Activated CD8-positive, alpha-beta memory T cell treated with anti-CD3 and anti-CD28 coated beads for 4 hours (primary cell): ENCODE data around the gene TKTL1.
"Not testable (repeated sequence)": the region's sequence is repeated elsewhere in the genome, so short reads cannot be mapped to it uniquely, and the experiment has no call there.

ENCODE experiments used
- DNase-seq, 2 donors: peaks; one replicate each; pipeline ENCODE4 v3.0.0-alpha.2; 2020; ENCODE audit warnings: low read depth in 2 of 2

The TKTL1 gene

GRCh38 chrX:154309041-154309775 is 13.6 kb downstream of the TKTL1 start:
- no peak for DNase-seq

GRCh38 chrX:154310616-154311536 is 15.3 kb downstream of the TKTL1 start:
- no peak for DNase-seq

GRCh38 chrX:154312116-154312515 is 16.5 kb downstream of the TKTL1 start:
- no peak for DNase-seq

GRCh38 chrX:154313147-154313546 is 17.6 kb downstream of the TKTL1 start:
- DNase-seq, result no peak

GRCh38 chrX:154315416-154315815 is 19.8 kb downstream of the TKTL1 start:
- no peak for DNase-seq

GRCh38 chrX:154317391-154317995 is 21.9 kb downstream of the TKTL1 start:
- no peak for DNase-seq

GRCh38 chrX:154320406-154320805 is 24.8 kb downstream of the TKTL1 start:
- DNase-seq, result no peak

- DNase-seq, result no peak
These were observed 25.6 kb downstream of the TKTL1 start for GRCh38 chrX:154321152-154321551.

GRCh38 chrX:154321594-154321993 is 26.0 kb downstream of the TKTL1 start:
- no peak for DNase-seq

- no peak for DNase-seq
These were observed 27.3 kb downstream of the TKTL1 start for GRCh38 chrX:154322890-154323289.

GRCh38 chrX:154323537-154323936 is 27.9 kb downstream of the TKTL1 start:
- no peak for DNase-seq

- no peak for DNase-seq
These were observed 29.9 kb downstream of the TKTL1 start for GRCh38 chrX:154325541-154325940.

- DNase-seq, result no peak
These were observed 31.6 kb downstream of the TKTL1 start for GRCh38 chrX:154327038-154327820.

- DNase-seq, result no peak
These were observed 33.1 kb downstream of the TKTL1 start for GRCh38 chrX:154328646-154329045.

- no peak for DNase-seq
These were observed 33.7 kb downstream of the TKTL1 start for GRCh38 chrX:154329294-154329693.

GRCh38 chrX:154332561-154332960 is 37.0 kb downstream of the TKTL1 start:
- no peak for DNase-seq

GRCh38 chrX:154333116-154333515 is 37.5 kb downstream of the TKTL1 start:
- no peak for DNase-seq

GRCh38 chrX:154333837-154334271 is 38.3 kb downstream of the TKTL1 start:
- DNase-seq, result no peak

- DNase-seq, result no peak
These were observed 38.9 kb downstream of the TKTL1 start for GRCh38 chrX:154334496-154334895.

GRCh38 chrX:154341399-154342298 is 46.1 kb downstream of the TKTL1 start:
- not testable (repeated sequence) for DNase-seq

- DNase-seq, result not testable (repeated sequence)
These were observed 47.5 kb downstream of the TKTL1 start for GRCh38 chrX:154343063-154343462.
